CD4-positive, alpha-beta memory T cell (primary cell): Measurements from ENCODE around the gene SORCS2. TPM values are rescaled to one million over a fixed set of nuclear protein-coding genes. Genes with fewer than 3 reads are reported as not detected.

Experiments
- CTCF ChIA-PET: fragments of 350-600 bp; sonication (Branson Sonifier 250); formaldehyde crosslinking; loops from one replicate; lab custom pipeline; 2021; ENCODE audit warnings: inconsistent platforms; ENCODE audit not compliant: partially characterized antibody; lab: Charles Lee
- POLR2A ChIA-PET: fragments of 350-600 bp; sonication (Branson Sonifier 250); formaldehyde crosslinking; loops from one replicate; lab custom pipeline; 2021; ENCODE audit not compliant: partially characterized antibody; lab: Charles Lee
- DNase-seq, 5 donors: peaks; one replicate each; pipeline versions ENCODE4 v3.0.0 to v3.0.0-alpha.2; 2020 to 2022; ENCODE audit warnings: mixed read lengths in 1 of 5
- H3K27ac ChIP-seq: one replicate; pipeline ENCODE4 v1.7.0; 2013; ENCODE audit warnings: low read depth, low read length
- H3K27me3 ChIP-seq: 2 replicates; pipeline ENCODE4 v1.7.0; 2013; ENCODE audit warnings: mild to moderate bottlenecking, low read length, moderate library complexity; ENCODE audit not compliant: insufficient read depth
- H3K36me3 ChIP-seq: 2 replicates; pipeline ENCODE4 v1.7.0; 2013; ENCODE audit warnings: mild to moderate bottlenecking, low read length, moderate library complexity; ENCODE audit not compliant: insufficient read depth
- H3K4me1 ChIP-seq: 2 replicates; pipeline ENCODE4 v1.7.0; 2013; ENCODE audit warnings: mild to moderate bottlenecking, low read length, moderate library complexity; ENCODE audit not compliant: insufficient read depth
- H3K4me3 ChIP-seq, 2 donors: one replicate each; pipeline ENCODE4 v1.7.0; 2013; ENCODE audit warnings: low read length in 2 of 2, mild to moderate bottlenecking in 1 of 2
- H3K9me3 ChIP-seq, 2 donors: one replicate each; pipeline ENCODE4 v1.7.0; 2013; ENCODE audit warnings: low read length in 2 of 2, control low read depth in 1 of 2; ENCODE audit not compliant: control insufficient read depth in 1 of 2
- H3K27ac Mint-ChIP-seq, 7 donors: one replicate each; pipeline ENCODE4 v1.8.0; 2020 to 2021; ENCODE audit warnings: mixed read lengths in 7 of 7, mild to moderate bottlenecking in 6 of 7, inconsistent platforms in 3 of 7, moderate library complexity in 3 of 7
- H3K27me3 Mint-ChIP-seq, 2 donors: one replicate each; pipeline ENCODE4 v1.8.0; 2020 to 2021; ENCODE audit warnings: mixed read lengths in 2 of 2
- H3K36me3 Mint-ChIP-seq, 2 donors: one replicate each; pipeline ENCODE4 v1.8.0; 2020 to 2021; ENCODE audit warnings: mixed read lengths in 2 of 2, inconsistent platforms in 1 of 2, mild to moderate bottlenecking in 1 of 2
- H3K4me1 Mint-ChIP-seq, 4 donors: one replicate each; pipeline ENCODE4 v1.8.0; 2020 to 2021; ENCODE audit warnings: mixed read lengths in 4 of 4, mild to moderate bottlenecking in 1 of 4
- H3K4me3 Mint-ChIP-seq, 8 donors: one replicate each; pipeline ENCODE4 v1.8.0; 2020 to 2021; ENCODE audit warnings: mixed read lengths in 8 of 8, mild to moderate bottlenecking in 7 of 8, moderate library complexity in 6 of 8, inconsistent platforms in 3 of 8
- H3K9me3 Mint-ChIP-seq, 8 donors: one replicate each; pipeline ENCODE4 v1.8.0; 2020 to 2021; ENCODE audit warnings: mixed read lengths in 8 of 8, mild to moderate bottlenecking in 5 of 8, inconsistent platforms in 3 of 8, moderate library complexity in 1 of 8
- intact Hi-C: fragments of 100-400 bp; cut with micrococcal nuclease; formaldehyde crosslinking; loops from one replicate; pipeline ENCODE4 v1.15.1; 2023
- polyA plus RNA-seq, 2 donors: library from polyadenylated mRNA; unstranded; fragments of 300-500 nt; fragmentation: Illumina TruSeq; gene quantifications; one replicate each; pipeline ENCODE4 v1.2.3, GENCODE V29; 2021
- total RNA-seq, 2 experiments: library from RNA; stranded (reverse); gene quantifications; one replicate each; pipeline ENCODE4 v1.2.3, GENCODE V29; 2021

Gene SORCS2
- total and polyA plus RNA-seq, 4 experiments from 2014 or later, result not detected

DNA sequence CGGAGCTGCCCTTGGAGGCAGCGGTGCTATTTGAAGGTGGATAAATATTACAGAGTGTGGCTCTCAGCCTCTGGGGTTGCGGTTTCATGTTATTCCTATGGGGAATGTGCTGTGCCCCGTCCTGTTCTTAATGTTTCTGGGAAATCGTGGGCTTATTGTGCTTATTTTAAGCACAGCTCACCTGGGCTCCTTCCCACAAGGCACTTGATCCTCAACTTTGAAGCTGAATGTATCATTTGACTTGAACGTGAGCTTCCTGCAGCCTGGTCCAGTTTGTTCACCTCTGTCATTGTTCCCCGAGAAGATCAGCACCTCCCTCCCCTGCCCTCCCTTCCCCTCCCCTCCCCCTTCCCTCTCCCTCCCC lies 3.9 kb downstream of the SORCS2 start:
- POLR2A ChIA-PET, result no interaction called here
- CTCF ChIA-PET, result no interaction called here

DNA sequence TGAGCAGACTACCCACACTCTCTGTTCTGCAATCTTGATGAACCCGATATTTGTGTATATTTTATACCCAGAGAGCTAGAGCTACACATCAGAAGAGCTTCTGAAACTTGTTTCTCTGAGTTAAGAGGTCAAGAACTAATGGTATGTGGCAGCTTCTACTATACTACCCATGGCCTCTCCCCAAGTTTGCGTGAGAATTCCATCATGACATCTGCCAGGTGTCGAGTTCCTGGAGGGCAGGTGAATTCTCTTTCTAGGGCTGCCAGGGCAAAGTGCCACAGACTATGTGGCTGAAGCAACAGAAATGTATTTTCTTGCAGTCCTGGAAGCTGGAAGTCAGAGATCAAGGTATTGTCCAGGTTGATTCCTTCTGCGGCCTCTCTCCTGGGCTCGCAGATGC lies 4.4 kb downstream of the SORCS2 start:
- intact Hi-C loops, result no loop called here
- Histone ChIP-seq H3K27me3 (peaks cover 4% of the 10 kb centered on the region), H3K4me3 (no peak overlapping the region), H3K9me3 (no peaks in the 10 kb centered on the region), H3K27ac (no peak overlapping the region), H3K4me1 (peaks cover 4% of the 10 kb centered on the region), H3K36me3 (no peaks in the 10 kb centered on the region)
- CTCF ChIA-PET, result no interaction called here
- POLR2A ChIA-PET, result no interaction called here
- H3K36me3 Mint-ChIP-seq, result no peaks in the 10 kb centered on the region
- H3K27me3 Mint-ChIP-seq, result peaks cover 39 to 44% of the 10 kb centered on the region in 2 donors
- H3K27ac Mint-ChIP-seq, result no peak overlapping the region
- no peak for DNase-seq
- H3K9me3 Mint-ChIP-seq, result no peaks in the 10 kb centered on the region
- no peak overlapping the region for H3K4me3 Mint-ChIP-seq
- H3K4me1 Mint-ChIP-seq, result peaks cover 0 to 5% (median under 1%) of the 10 kb centered on the region in 4 donors

More for the DNA sequence above, 3.9 kb downstream of the SORCS2 start:
- no peaks in the 10 kb centered on the region for H3K9me3 ChIP-seq
- no peak overlapping the region for H3K27ac Mint-ChIP-seq
- H3K4me1 Mint-ChIP-seq, result peaks cover 0 to 5% (median under 1%) of the 10 kb centered on the region in 4 donors
- H3K27me3 Mint-ChIP-seq, result peaks cover 38 to 42% of the 10 kb centered on the region in 2 donors
- peaks cover 4% of the 10 kb centered on the region for H3K27me3 ChIP-seq
- peaks cover 4% of the 10 kb centered on the region for H3K4me1 ChIP-seq
- no peak overlapping the region for H3K4me3 ChIP-seq
- H3K27ac ChIP-seq, result no peak overlapping the region
- H3K9me3 Mint-ChIP-seq, result no peaks in the 10 kb centered on the region
- intact Hi-C loops, result no loop called here
- H3K36me3 ChIP-seq, result no peaks in the 10 kb centered on the region
- no peaks in the 10 kb centered on the region for H3K36me3 Mint-ChIP-seq
- H3K4me3 Mint-ChIP-seq, result no peak overlapping the region
- DNase-seq, result no peak

DNA sequence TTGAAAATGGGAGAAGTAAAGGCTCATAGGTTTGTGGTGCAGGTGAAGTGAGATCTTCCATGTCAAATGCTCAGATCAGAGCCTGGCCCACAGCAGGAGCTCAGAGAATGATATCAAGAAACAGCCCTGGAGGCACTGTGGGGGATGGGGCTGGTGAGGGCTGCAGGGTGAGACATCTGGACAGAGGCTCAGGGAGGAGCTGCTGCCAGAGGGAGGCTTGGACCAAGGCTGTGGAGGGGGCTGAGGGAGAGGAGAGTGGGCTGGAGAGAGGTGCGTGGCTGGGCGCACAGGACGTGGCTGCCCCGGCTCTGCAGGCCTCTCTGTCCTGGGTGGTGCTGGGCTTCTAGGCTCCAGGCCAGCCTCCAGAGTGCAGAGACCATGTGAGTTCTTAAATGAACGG lies 5.6 kb downstream of the SORCS2 start:
- peaks cover 4% of the 10 kb centered on the region for H3K4me1 ChIP-seq
- Mint-ChIP-seq H3K9me3 (no peaks in the 10 kb centered on the region), H3K27me3 (peaks cover 39 to 46% of the 10 kb centered on the region in 2 donors), H3K4me1 (peaks cover 0 to 5% (median under 1%) of the 10 kb centered on the region in 4 donors), H3K27ac (no peak overlapping the region), H3K4me3 (no peak overlapping the region), H3K36me3 (no peaks in the 10 kb centered on the region)
- DNase-seq, result no peak
- no peak overlapping the region for H3K4me3 ChIP-seq
- ChIA-PET POLR2A (no interaction called here), CTCF (interaction anchor here (1.2 kb wide), 1 partner anchor 10 kb away, joined by 4 read pairs; no protein-coding TSS in a partner anchor)
- no peaks in the 10 kb centered on the region for H3K9me3 ChIP-seq
- H3K27me3 ChIP-seq, result peaks cover 4% of the 10 kb centered on the region
- no peak overlapping the region for H3K27ac ChIP-seq
- H3K36me3 ChIP-seq, result no peaks in the 10 kb centered on the region
- intact Hi-C loops, result no loop called here

DNA sequence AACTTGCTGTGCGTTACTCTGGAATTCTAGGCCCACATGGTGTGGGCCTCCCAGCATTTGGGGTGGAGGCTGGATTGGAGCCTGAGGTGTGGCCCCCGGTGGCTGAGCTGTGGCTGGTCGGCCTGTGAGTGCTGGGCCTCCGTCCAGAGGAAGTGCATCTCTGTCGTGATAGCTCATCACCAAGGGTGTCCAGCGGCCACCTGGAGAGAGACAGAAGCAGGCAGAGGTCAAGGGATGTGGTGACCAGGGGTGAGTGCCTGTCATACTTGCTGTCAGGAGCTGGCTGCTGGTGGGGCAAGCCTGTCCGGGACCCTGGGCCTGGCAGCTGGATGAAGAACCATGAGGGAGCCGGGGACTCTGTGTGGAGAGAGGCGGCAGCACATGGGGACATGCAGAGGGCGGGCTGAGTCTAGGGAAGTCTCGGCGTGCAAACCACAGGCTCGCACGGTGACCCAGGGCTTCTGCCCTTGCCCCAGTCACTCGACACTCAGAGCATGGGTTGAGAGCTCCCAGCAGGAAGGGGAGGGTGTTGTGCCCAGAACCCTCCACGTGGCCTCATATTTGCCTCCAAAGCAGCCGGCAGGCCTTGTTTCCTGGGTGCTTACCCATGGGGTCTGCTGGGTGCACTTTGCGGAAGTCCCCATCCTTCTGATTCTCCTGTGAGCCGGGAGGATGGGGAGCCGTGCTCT lies 6.2 kb downstream of the SORCS2 start:
- H3K9me3 ChIP-seq, result no peaks in the 10 kb centered on the region
- H3K4me3 ChIP-seq, result no peak overlapping the region
- POLR2A ChIA-PET, result no interaction called here
- Mint-ChIP-seq H3K4me3 (no peak overlapping the region), H3K4me1 (peaks cover 0 to 5% (median 0%) of the 10 kb centered on the region in 4 donors), H3K9me3 (no peaks in the 10 kb centered on the region), H3K36me3 (no peaks in the 10 kb centered on the region), H3K27ac (no peak overlapping the region), H3K27me3 (peaks cover 40 to 43% of the 10 kb centered on the region in 2 donors)
- CTCF ChIA-PET, result interaction anchor here (1.2 kb wide), 1 partner anchor 11 kb away, joined by 4 read pairs; no protein-coding TSS in a partner anchor
- H3K4me1 ChIP-seq, result no peaks in the 10 kb centered on the region
- DNase-seq, result no peak
- intact Hi-C loops, result no loop called here
- H3K27me3 ChIP-seq, result peaks cover 4% of the 10 kb centered on the region
- no peak overlapping the region for H3K27ac ChIP-seq
- H3K36me3 ChIP-seq, result no peaks in the 10 kb centered on the region

DNA sequence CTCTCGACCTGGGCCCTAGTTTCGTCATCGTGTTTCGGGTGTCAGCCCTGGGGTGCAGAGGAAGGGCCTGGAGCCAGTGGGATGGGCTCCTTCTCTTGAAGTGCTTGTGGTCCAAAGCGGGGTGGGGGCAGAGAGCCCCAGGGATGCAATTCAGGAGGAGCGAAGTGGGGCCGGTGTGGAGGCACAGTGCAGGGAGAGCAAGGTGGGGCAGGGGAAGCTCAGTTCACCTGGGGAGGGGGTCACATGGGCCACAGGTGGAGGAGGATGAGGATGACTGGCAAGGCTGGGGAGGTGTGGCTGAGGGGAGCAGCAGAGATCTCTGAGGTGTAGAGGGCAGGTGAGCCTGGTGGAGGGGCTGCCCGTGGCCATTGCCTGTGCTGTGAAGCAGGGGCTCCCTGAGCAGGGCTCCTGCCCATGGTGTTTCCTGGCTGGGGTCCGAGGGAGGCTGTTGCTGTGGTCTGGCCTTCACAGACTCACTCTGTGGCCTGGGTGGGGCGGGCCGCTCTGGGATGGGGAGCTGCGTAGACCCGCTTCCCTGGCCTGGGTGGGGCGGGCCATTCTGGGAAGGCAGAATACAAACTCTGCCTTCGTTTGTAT lies 6.9 kb downstream of the SORCS2 start:
- Mint-ChIP-seq H3K4me1 (peaks cover 0 to 4% (median 0%) of the 10 kb centered on the region in 4 donors), H3K4me3 (no peak overlapping the region), H3K36me3 (no peaks in the 10 kb centered on the region), H3K9me3 (no peaks in the 10 kb centered on the region), H3K27me3 (peaks cover 41 to 42% of the 10 kb centered on the region in 2 donors), H3K27ac (no peak overlapping the region)
- H3K4me3 ChIP-seq, result no peak overlapping the region
- no peak overlapping the region for H3K27ac ChIP-seq
- POLR2A ChIA-PET, result no interaction called here
- H3K36me3 ChIP-seq, result no peaks in the 10 kb centered on the region
- H3K27me3 ChIP-seq, result peaks cover under 1% of the 10 kb centered on the region
- no peaks in the 10 kb centered on the region for H3K4me1 ChIP-seq
- no peaks in the 10 kb centered on the region for H3K9me3 ChIP-seq
- intact Hi-C loops, result no loop called here
- no peak for DNase-seq
- CTCF ChIA-PET, result no interaction called here

DNA sequence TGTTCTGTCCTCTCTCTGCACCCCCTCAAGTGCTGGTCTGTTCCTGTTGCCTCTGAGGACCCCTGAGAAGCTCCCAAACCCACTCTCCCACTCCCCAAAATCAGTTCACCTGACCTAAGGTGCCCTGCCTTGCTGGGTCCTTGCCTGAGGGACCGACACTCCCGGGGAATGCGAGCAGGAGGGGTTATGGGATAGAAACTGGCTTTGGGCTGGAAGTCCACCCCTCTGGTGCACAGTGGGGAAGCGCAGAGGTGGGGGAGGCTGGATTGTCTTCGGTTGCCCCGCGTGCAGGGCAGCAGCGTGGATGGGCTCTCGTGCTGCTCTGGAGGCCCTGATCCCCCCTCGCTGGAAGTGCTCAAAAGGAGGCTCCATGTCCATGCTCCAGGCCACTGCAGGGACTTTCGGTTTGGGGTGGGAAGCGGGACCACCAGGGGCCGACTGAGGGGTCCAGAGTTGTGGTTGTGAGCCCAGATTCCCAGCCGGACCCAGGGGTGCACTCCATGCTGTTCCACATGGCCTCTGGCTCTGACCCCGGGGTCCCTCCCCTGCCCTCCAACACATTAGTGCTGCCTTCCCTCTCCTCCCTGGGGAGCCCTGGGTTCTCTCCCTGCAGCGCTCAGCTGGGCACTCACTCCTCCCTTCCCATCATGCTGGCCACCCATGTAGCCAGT lies 7.6 kb downstream of the SORCS2 start:
- Mint-ChIP-seq H3K9me3 (no peaks in the 10 kb centered on the region), H3K27me3 (peaks cover 37 to 41% of the 10 kb centered on the region in 2 donors), H3K36me3 (no peaks in the 10 kb centered on the region), H3K4me3 (no peak overlapping the region), H3K27ac (no peak overlapping the region), H3K4me1 (no peaks in the 10 kb centered on the region)
- no peak overlapping the region for H3K27ac ChIP-seq
- no peak overlapping the region for H3K4me3 ChIP-seq
- DNase-seq, result no peak
- intact Hi-C loops, result no loop called here
- H3K27me3 ChIP-seq, result no peaks in the 10 kb centered on the region
- H3K36me3 ChIP-seq, result no peaks in the 10 kb centered on the region
- no peaks in the 10 kb centered on the region for H3K9me3 ChIP-seq
- POLR2A ChIA-PET, result no interaction called here
- no peaks in the 10 kb centered on the region for H3K4me1 ChIP-seq
- CTCF ChIA-PET, result no interaction called here

DNA sequence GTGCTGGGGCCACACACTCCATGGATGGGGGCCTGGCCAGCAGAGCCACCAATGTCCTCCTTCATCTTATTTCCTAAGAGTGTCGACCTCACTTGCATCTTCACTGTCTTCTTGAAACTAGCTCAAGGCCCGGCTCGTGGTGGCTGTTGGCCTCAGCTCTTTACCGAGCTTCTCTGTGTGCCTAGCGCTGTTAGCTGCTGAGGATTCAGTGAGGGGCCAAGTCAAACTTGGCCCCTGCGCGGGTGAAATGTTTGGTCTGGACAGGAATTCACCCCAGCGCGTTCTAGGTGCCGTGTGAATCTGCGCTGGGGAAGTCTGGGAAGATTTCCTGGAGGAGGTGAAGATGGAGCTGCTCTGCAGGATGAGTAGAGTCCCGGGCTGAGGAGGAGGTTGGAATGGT lies 8.5 kb downstream of the SORCS2 start:
- no peak overlapping the region for H3K27ac Mint-ChIP-seq

More for the DNA sequence above, 8.5 kb downstream of the SORCS2 start:
- Histone ChIP-seq H3K4me1 (no peaks in the 10 kb centered on the region), H3K27me3 (no peaks in the 10 kb centered on the region), H3K36me3 (no peaks in the 10 kb centered on the region), H3K9me3 (no peaks in the 10 kb centered on the region), H3K27ac (no peak overlapping the region), H3K4me3 (no peak overlapping the region)
- intact Hi-C loops, result no loop called here
- Mint-ChIP-seq H3K4me3 (peak overlapping the region in 1 of 8 donors; percentile 23), H3K9me3 (no peaks in the 10 kb centered on the region), H3K36me3 (no peaks in the 10 kb centered on the region), H3K27me3 (peaks cover 37 to 46% of the 10 kb centered on the region in 2 donors), H3K4me1 (no peaks in the 10 kb centered on the region)
- no peak for DNase-seq
- ChIA-PET CTCF (interaction anchor here (1.2 kb wide), 1 partner anchor 13 kb away, joined by 4 read pairs; no protein-coding TSS in a partner anchor), POLR2A (no interaction called here)
